GM06990 (cell line): Measurements from ENCODE around the gene SEPTIN5.

Source experiments
- DNase-seq: peaks from one replicate; pipeline ENCODE4 v3.0.0-alpha.2; 2011; ENCODE audit not compliant: insufficient read length; ENCODE audit errors: extremely low read depth
- H3K27me3 ChIP-seq: replicated peaks from 2 replicates; pipeline ENCODE4 v1.6.0; 2011; ENCODE audit warnings: low read length; ENCODE audit not compliant: control insufficient read depth, insufficient read depth
- H3K36me3 ChIP-seq: 2 replicates; pipeline ENCODE4 v1.5.1; 2011; ENCODE audit warnings: low read length; ENCODE audit not compliant: control insufficient read depth, insufficient read depth
- H3K4me3 ChIP-seq: replicated peaks from 2 replicates; pipeline ENCODE4 v1.5.1; 2011; ENCODE audit warnings: low read depth, mild to moderate bottlenecking, control low read depth, low read length
- TF ChIP-seq, protein P1 (sequence below): IDR thresholded peaks from 2 replicates; pipeline ENCODE4 v1.5.1; 2011; ENCODE audit warnings: low read length, control low read depth, mild to moderate bottlenecking, inconsistent platforms; ENCODE audit not compliant: insufficient read depth, poor library complexity, severe bottlenecking

The SEPTIN5 gene

DNA sequence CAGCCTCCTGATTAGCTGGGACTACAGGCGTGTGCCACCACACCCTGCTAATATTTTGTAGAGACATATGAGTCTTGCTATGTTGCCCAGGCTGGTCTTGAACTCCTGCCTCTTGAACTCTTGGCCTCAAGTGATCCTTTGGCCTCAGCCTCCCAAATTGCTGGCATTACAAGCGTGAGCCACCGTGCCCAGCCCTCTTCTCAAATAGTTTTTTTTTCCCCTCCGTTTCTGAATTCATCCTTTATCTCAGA, 58.0 kb downstream of the SEPTIN5 start:
- Histone ChIP-seq H3K4me3 (no peak overlapping the region), H3K27me3 (no peaks in the 10 kb centered on the region; the same call in none of the 2 replicates), H3K36me3 (no peaks in the 10 kb centered on the region)
- TF ChIP-seq, protein P1, sequence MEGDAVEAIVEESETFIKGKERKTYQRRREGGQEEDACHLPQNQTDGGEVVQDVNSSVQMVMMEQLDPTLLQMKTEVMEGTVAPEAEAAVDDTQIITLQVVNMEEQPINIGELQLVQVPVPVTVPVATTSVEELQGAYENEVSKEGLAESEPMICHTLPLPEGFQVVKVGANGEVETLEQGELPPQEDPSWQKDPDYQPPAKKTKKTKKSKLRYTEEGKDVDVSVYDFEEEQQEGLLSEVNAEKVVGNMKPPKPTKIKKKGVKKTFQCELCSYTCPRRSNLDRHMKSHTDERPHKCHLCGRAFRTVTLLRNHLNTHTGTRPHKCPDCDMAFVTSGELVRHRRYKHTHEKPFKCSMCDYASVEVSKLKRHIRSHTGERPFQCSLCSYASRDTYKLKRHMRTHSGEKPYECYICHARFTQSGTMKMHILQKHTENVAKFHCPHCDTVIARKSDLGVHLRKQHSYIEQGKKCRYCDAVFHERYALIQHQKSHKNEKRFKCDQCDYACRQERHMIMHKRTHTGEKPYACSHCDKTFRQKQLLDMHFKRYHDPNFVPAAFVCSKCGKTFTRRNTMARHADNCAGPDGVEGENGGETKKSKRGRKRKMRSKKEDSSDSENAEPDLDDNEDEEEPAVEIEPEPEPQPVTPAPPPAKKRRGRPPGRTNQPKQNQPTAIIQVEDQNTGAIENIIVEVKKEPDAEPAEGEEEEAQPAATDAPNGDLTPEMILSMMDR, result no peak
- DNase-seq, result no peak
